Progenitor cell of endocrine pancreas (in vitro differentiated cells): ENCODE results near the gene NID1. TPM values are rescaled to one million over a fixed set of nuclear protein-coding genes. Genes with fewer than 3 reads are reported as not detected.

Experiments
- DNase-seq: peaks from one replicate; pipeline ENCODE4 v3.0.0; 2021; ENCODE audit warnings: low spot score; ENCODE audit not compliant: unreplicated experiment
- H3K27ac Mint-ChIP-seq: 2 replicates; pipeline ENCODE4 v1.8.0; 2021; ENCODE audit warnings: mild to moderate bottlenecking, moderate library complexity, mixed read lengths
- H3K27me3 Mint-ChIP-seq: 2 replicates; pipeline ENCODE4 v1.8.0; 2021; ENCODE audit warnings: mixed read lengths
- H3K36me3 Mint-ChIP-seq: 2 replicates; pipeline ENCODE4 v1.8.0; 2022; ENCODE audit warnings: mixed read lengths; ENCODE audit not compliant: insufficient read depth
- H3K4me1 Mint-ChIP-seq: 2 replicates; pipeline ENCODE4 v1.8.0; 2021; ENCODE audit warnings: low read depth, mixed read lengths
- H3K4me3 Mint-ChIP-seq: 2 replicates; pipeline ENCODE4 v1.8.0; 2021; ENCODE audit warnings: low read depth, mild to moderate bottlenecking, moderate library complexity, mixed read lengths
- H3K9me3 Mint-ChIP-seq: 2 replicates; pipeline ENCODE4 v1.8.0; 2021; ENCODE audit warnings: low read depth, mixed read lengths
- total RNA-seq: library from RNA; stranded (reverse); gene quantifications from 2 replicates; pipeline ENCODE4 v1.2.1, GENCODE V29; 2021
- TF ChIP-seq, protein P1 (sequence below): fragments of 200-600 bp; sonication (generic); IDR thresholded peaks from one replicate; pipeline ENCODE4 v1.5.0; 2021; ENCODE audit warnings: antibody characterized with exemption, mild to moderate bottlenecking; ENCODE audit not compliant: unreplicated experiment

The NID1 gene
- total RNA-seq, 1 donor from 2014 or later = 21.0 TPM

DNA sequence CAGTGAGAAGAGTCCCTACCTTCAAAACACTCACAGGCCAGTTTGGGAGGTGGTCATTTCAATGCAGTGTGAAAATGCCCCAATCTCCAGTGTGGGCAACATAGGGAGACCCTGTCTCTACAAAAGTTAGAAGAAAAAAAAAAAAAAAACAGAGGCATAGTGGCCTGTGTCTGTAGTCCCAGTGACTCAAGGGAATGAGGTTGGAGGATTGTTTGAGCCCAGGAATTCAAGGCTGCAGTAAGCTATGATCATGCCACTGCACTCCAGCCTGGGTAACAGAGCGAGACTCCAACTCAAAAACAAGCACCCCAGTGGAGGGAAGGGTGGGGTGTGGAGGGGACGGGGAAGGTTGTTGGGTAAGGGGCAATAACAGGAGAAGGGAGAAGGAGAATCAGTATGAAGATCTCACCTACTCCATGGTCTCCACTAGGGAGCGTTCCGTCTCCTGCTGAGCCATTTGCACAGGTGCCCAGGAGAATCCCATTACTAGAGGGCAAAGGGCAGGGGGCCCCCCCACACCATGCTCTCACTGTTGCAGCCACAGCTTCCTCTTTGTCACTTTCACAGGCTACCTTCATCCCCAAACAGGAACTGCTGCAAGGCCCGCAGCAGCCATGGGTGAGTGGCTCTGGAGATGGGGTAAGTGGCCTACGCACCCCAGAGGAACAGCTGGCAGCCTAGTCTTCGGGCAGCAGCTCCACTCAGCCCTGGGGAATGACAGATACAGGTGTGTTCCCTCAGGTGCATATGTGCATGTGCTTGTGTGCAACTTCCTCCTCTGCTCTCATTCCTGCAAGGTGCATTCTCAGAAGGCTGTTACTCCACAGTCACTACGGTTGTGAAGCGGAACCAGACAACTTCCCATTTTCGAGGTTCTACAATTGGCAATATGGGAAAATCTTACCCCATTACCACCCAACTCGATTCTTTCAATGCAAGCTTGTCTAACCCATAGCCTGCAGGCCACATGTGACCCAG lies 110.3 kb downstream of the NID1 start:
- no peak for DNase-seq
- Mint-ChIP-seq H3K4me1 (no peaks in the 10 kb centered on the region), H3K27ac (no peak overlapping the region), H3K27me3 (no peaks in the 10 kb centered on the region), H3K4me3 (no peak overlapping the region), H3K36me3 (no peaks in the 10 kb centered on the region), H3K9me3 (peaks cover 3% of the 10 kb centered on the region)
- TF ChIP-seq, protein P1, sequence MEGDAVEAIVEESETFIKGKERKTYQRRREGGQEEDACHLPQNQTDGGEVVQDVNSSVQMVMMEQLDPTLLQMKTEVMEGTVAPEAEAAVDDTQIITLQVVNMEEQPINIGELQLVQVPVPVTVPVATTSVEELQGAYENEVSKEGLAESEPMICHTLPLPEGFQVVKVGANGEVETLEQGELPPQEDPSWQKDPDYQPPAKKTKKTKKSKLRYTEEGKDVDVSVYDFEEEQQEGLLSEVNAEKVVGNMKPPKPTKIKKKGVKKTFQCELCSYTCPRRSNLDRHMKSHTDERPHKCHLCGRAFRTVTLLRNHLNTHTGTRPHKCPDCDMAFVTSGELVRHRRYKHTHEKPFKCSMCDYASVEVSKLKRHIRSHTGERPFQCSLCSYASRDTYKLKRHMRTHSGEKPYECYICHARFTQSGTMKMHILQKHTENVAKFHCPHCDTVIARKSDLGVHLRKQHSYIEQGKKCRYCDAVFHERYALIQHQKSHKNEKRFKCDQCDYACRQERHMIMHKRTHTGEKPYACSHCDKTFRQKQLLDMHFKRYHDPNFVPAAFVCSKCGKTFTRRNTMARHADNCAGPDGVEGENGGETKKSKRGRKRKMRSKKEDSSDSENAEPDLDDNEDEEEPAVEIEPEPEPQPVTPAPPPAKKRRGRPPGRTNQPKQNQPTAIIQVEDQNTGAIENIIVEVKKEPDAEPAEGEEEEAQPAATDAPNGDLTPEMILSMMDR = no peak

DNA sequence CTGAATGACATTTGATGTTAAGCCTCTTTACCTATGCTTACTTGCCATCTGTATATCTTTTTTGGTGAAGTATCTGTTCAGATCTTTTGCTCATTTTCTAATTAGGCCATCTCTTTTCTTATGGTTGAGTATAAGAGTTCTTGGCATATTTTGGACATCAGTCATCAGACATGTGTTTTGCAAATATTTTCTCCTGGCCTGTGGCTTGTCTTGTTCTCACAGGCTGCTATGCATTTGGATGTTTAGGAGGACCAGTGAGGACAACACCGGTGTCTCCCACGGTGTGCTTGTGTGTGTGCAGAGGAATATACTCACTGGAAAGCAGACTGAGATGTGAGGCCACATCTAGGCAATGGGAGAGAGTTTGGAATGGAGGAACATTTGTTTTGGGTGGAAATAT lies 111.1 kb downstream of the NID1 start:
- H3K4me1 Mint-ChIP-seq = peaks cover under 1% of the 10 kb centered on the region

DNA sequence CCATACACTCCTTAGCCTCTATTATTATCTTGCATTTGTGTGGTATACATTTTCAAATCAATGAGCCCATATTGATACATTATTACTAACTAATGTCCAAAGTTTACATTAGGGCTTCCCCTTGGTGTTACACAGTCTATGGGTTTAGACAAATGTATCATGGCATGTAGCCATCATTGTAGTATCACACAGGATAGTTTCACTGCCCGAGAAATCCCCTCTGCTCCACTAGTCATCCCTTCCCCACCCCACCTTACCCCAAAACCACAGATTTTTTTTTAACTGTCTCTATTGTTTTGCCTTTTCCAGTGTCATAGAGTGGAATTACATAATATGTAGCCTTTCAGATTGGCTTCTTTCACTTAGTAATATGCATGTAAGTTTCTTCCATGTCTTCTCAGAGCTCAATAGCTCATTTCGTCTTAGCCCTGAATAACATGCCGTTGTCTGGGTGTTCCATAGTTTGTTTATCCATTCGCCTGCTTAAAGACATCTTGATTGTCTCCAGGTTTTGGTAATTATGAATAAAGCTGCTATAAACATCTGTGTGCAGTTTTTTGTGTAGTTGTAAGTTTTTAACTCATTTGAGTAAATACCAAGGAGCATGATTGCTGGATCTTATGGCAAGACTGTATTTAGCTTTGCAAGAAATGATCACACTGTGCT lies 111.8 kb downstream of the NID1 start:
- no peak overlapping the region for H3K4me3 Mint-ChIP-seq
- peaks cover 8% of the 10 kb centered on the region for H3K4me1 Mint-ChIP-seq
- DNase-seq = no peak
- TF ChIP-seq, protein P1 = no peak
- H3K27ac Mint-ChIP-seq = no peak overlapping the region
- peaks cover 3% of the 10 kb centered on the region for H3K9me3 Mint-ChIP-seq
- H3K27me3 Mint-ChIP-seq = no peaks in the 10 kb centered on the region
- no peaks in the 10 kb centered on the region for H3K36me3 Mint-ChIP-seq

More for the DNA sequence above, 111.1 kb downstream of the NID1 start:
- DNase-seq = no peak
- no peaks in the 10 kb centered on the region for H3K36me3 Mint-ChIP-seq
- no peak overlapping the region for H3K4me3 Mint-ChIP-seq
- no peaks in the 10 kb centered on the region for H3K27me3 Mint-ChIP-seq
- no peak overlapping the region for H3K27ac Mint-ChIP-seq
- peaks cover 3% of the 10 kb centered on the region for H3K9me3 Mint-ChIP-seq
- TF ChIP-seq, protein P1 = no peak

DNA sequence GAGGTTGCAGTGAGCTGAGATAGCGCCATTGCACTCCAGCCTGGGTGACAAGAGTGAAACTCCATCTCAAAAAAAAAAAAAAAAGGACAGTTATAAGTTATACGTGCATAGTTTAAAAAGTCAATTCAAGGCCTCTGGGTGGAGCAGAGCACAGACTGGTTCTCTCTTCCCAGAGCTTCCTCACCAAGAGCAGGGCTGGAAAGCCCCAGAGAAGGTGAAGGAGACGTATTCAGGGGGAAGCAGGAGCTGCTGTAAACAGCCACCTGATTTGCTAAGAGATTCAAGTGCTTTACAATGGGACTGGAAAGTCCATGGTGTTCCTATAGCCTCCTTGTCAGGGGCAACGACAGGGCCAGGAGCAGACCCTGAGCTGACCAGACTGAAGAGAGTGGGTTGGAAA lies 113.2 kb downstream of the NID1 start:
- H3K4me3 Mint-ChIP-seq = no peak overlapping the region
- H3K9me3 Mint-ChIP-seq = peaks cover 3% of the 10 kb centered on the region
- H3K27me3 Mint-ChIP-seq = no peaks in the 10 kb centered on the region
- no peaks in the 10 kb centered on the region for H3K36me3 Mint-ChIP-seq
- TF ChIP-seq, protein P1 = no peak
- H3K4me1 Mint-ChIP-seq = peaks cover 11% of the 10 kb centered on the region
- no peak overlapping the region for H3K27ac Mint-ChIP-seq
- no peak for DNase-seq

DNA sequence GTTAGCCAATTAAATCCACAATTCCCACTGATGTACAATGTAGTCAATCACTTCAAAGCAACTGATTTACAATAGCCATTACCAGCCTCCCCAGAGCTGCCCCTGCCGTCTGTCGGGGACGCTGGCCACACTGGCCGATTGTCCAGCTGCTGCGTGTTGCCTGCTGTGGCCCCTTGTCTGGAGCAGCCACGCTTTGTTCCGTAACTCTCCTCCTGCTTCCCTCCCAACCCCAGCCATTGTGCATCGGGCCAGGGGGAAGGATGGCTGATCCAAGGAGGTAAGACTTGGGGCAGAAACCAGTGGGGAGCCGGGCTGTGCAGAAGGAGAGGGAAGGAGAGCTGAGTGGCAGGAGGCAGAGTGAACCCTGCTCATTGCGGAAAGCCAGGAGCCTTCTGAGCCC lies 114.6 kb downstream of the NID1 start:
- Mint-ChIP-seq H3K27ac (no peak overlapping the region), H3K9me3 (peaks cover 3% of the 10 kb centered on the region), H3K4me3 (no peak overlapping the region), H3K27me3 (no peaks in the 10 kb centered on the region), H3K4me1 (peaks cover 11% of the 10 kb centered on the region), H3K36me3 (no peaks in the 10 kb centered on the region)
- TF ChIP-seq, protein P1 = no peak
- DNase-seq = no peak
